Measurements from ENCODE around the gene EREG.

Gene EREG

DNA sequence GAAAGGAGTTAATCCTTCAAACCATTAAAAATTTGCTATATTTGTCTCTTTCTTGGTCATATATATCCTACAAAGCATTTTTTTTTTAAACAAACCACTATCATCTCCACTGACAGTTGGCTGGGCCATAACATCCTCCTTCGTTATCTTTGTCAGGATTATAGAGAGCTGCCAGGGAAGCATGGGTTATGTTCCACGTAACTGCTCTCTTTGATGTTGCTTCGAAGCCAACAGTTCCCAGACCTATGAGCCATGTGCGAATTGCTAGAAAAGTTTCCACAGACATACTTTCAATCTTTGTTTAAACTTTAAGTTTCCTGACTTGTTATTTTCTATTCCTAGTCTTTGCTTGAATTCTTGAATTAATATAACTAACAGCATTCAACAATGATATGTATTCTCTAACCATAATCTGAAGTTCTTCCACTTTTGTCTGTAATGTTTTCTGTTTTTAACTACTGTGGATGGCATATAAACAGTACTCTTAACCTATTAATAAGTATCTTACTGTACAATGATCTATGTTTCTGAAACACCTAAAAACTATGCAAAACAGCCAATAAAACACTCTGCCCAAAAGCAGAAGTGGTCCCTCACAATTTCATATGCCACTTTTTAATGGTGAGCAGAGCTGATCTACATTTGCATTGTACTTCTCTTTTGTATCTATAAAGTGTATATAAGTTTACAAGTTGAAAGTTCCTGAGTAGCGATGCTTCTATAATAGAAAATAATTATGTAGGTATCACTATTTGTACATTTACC lies 37.9 kb downstream of the EREG start:
- H4K20me1 ChIP-seq (ENCODE audit: insufficient read depth, low read length) = no peaks in the 10 kb centered on the region
- H3K27me3 ChIP-seq (ENCODE audit: low read depth, low read length) = no peaks in the 10 kb centered on the region
- no peak overlapping the region for H3K4me3 ChIP-seq (ENCODE audit: low read length)
- TF ChIP-seq, protein P1, sequence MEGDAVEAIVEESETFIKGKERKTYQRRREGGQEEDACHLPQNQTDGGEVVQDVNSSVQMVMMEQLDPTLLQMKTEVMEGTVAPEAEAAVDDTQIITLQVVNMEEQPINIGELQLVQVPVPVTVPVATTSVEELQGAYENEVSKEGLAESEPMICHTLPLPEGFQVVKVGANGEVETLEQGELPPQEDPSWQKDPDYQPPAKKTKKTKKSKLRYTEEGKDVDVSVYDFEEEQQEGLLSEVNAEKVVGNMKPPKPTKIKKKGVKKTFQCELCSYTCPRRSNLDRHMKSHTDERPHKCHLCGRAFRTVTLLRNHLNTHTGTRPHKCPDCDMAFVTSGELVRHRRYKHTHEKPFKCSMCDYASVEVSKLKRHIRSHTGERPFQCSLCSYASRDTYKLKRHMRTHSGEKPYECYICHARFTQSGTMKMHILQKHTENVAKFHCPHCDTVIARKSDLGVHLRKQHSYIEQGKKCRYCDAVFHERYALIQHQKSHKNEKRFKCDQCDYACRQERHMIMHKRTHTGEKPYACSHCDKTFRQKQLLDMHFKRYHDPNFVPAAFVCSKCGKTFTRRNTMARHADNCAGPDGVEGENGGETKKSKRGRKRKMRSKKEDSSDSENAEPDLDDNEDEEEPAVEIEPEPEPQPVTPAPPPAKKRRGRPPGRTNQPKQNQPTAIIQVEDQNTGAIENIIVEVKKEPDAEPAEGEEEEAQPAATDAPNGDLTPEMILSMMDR (IDR thresholded peaks at IDR 0.05; ENCODE audit: low read depth, low read length) = no peak
- no peak for TF ChIP-seq EZH2phosphoT487 (IDR thresholded peaks at IDR 0.05; ENCODE audit: low read depth)
- H3K36me3 ChIP-seq (replicated peaks; ENCODE audit: low read depth, low read length) = no peaks in the 10 kb centered on the region
- H3K9me3 ChIP-seq (ENCODE audit: insufficient read depth, low read length) = no peaks in the 10 kb centered on the region
- H3K27ac ChIP-seq (ENCODE audit: low read length) = no peak overlapping the region
- peak overlapping the region; percentile 37 for H3K4me2 ChIP-seq (ENCODE audit: low read length)
- no peak overlapping the region for H3K9ac ChIP-seq (ENCODE audit: low read length)
- no peak overlapping the region for H2AFZ ChIP-seq (ENCODE audit: low read depth, low read length)
- no peaks in the 10 kb centered on the region for H3K79me2 ChIP-seq (ENCODE audit: low read length)
- peaks cover 12% of the 10 kb centered on the region for H3K4me1 ChIP-seq (ENCODE audit: low read length)

GRCh38 chr4:74407891-74408290 lies 42.9 kb downstream of the EREG start:
- H3K79me2 ChIP-seq (ENCODE audit: low read length) = no peaks in the 10 kb centered on the region
- TF ChIP-seq, protein P1 (IDR thresholded peaks at IDR 0.05; ENCODE audit: low read depth, low read length) = no peak
- no peak for TF ChIP-seq EZH2phosphoT487 (IDR thresholded peaks at IDR 0.05; ENCODE audit: low read depth)
- no peaks in the 10 kb centered on the region for H3K36me3 ChIP-seq (replicated peaks; ENCODE audit: low read depth, low read length)
- no peak overlapping the region for H3K9ac ChIP-seq (ENCODE audit: low read length)
- no peak overlapping the region for H2AFZ ChIP-seq (ENCODE audit: low read depth, low read length)
- H4K20me1 ChIP-seq (ENCODE audit: insufficient read depth, low read length) = no peaks in the 10 kb centered on the region
- H3K27me3 ChIP-seq (ENCODE audit: low read depth, low read length) = no peaks in the 10 kb centered on the region
- no peaks in the 10 kb centered on the region for H3K9me3 ChIP-seq (ENCODE audit: insufficient read depth, low read length)
- no peak overlapping the region for H3K4me2 ChIP-seq (ENCODE audit: low read length)
- H3K4me1 ChIP-seq (ENCODE audit: low read length) = peaks cover 7% of the 10 kb centered on the region
- no peak overlapping the region for H3K4me3 ChIP-seq (ENCODE audit: low read length)
- H3K27ac ChIP-seq (ENCODE audit: low read length) = no peak overlapping the region

DNA sequence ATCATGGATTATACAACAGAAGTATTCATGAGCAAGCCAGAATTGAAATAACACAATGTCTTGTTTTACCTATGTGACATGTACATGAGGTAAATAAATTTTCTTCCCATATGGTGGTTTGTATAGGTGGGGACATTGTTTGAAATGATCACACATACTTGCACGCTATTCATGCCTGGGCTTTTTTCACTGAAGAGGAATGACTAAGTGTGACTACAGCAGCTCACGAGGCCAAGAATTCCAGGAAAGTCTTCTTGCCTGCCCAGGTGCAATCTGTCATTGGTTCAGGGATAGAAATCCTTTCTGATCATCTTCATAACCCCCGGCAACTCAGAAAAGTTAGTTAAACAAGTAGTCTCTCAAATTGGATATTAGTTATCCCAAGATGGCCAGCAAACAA lies 43.7 kb downstream of the EREG start:
- Histone ChIP-seq H3K36me3 (replicated peaks; ENCODE audit: low read depth, low read length) (no peaks in the 10 kb centered on the region), H3K9ac (ENCODE audit: low read length) (no peak overlapping the region), H3K4me2 (ENCODE audit: low read length) (no peak overlapping the region), H2AFZ (ENCODE audit: low read depth, low read length) (no peak overlapping the region), H3K79me2 (ENCODE audit: low read length) (no peaks in the 10 kb centered on the region), H3K4me1 (ENCODE audit: low read length) (no peaks in the 10 kb centered on the region), H3K27ac (ENCODE audit: low read length) (no peak overlapping the region), H3K9me3 (ENCODE audit: insufficient read depth, low read length) (no peaks in the 10 kb centered on the region), H3K4me3 (ENCODE audit: low read length) (no peak overlapping the region), H4K20me1 (ENCODE audit: insufficient read depth, low read length) (no peaks in the 10 kb centered on the region), H3K27me3 (ENCODE audit: low read depth, low read length) (no peaks in the 10 kb centered on the region)
- TF ChIP-seq EZH2phosphoT487 (IDR thresholded peaks at IDR 0.05; ENCODE audit: low read depth) = no peak
- TF ChIP-seq, protein P1 (IDR thresholded peaks at IDR 0.05; ENCODE audit: low read depth, low read length) = no peak

GRCh38 chr4:74410272-74410671 lies 45.3 kb downstream of the EREG start:
- no peaks in the 10 kb centered on the region for H3K9me3 ChIP-seq (ENCODE audit: insufficient read depth, low read length)
- H3K27me3 ChIP-seq (ENCODE audit: low read depth, low read length) = no peaks in the 10 kb centered on the region
- no peaks in the 10 kb centered on the region for H3K36me3 ChIP-seq (replicated peaks; ENCODE audit: low read depth, low read length)
- no peaks in the 10 kb centered on the region for H3K79me2 ChIP-seq (ENCODE audit: low read length)
- no peak overlapping the region for H2AFZ ChIP-seq (ENCODE audit: low read depth, low read length)
- no peak overlapping the region for H3K9ac ChIP-seq (ENCODE audit: low read length)
- no peak overlapping the region for H3K4me3 ChIP-seq (ENCODE audit: low read length)
- no peak overlapping the region for H3K4me2 ChIP-seq (ENCODE audit: low read length)
- no peak for TF ChIP-seq EZH2phosphoT487 (IDR thresholded peaks at IDR 0.05; ENCODE audit: low read depth)
- TF ChIP-seq, protein P1 (IDR thresholded peaks at IDR 0.05; ENCODE audit: low read depth, low read length) = no peak
- H3K27ac ChIP-seq (ENCODE audit: low read length) = no peak overlapping the region
- no peaks in the 10 kb centered on the region for H3K4me1 ChIP-seq (ENCODE audit: low read length)
- no peaks in the 10 kb centered on the region for H4K20me1 ChIP-seq (ENCODE audit: insufficient read depth, low read length)
